Endothelial cell of umbilical vein (primary cell): ENCODE results near the gene KCTD17. TPM values are rescaled to one million over a fixed set of nuclear protein-coding genes. Genes with fewer than 3 reads are reported as not detected.
"Not testable (repeated sequence)": the region's sequence is repeated elsewhere in the genome, so short reads cannot be mapped to it uniquely, and the experiment has no call there.

Experiments
- BruUV-seq: library from RNA; stranded (reverse); fragments of 400-500 nt; replicated peaks from 2 replicates; lab custom pipeline; 2021; lab: Mats Ljungman, UMichigan
- CTCF ChIA-PET: fragments of 300-600, 350-600 bp; sonication (Branson Sonifier 250); formaldehyde crosslinking; loops from one replicate; lab custom pipeline; 2021; ENCODE audit warnings: antibody characterized with exemption, inconsistent platforms; lab: Charles Lee
- POLR2A ChIA-PET: fragments of 300-600, 350-600 bp; sonication (Branson Sonifier 250); formaldehyde crosslinking; loops from one replicate; lab custom pipeline; 2021; ENCODE audit warnings: antibody characterized with exemption, inconsistent platforms; lab: Charles Lee
- DNase-seq: peaks from one replicate; pipeline ENCODE4 v3.0.0-alpha.2; 2011; ENCODE audit warnings: low read depth, low spot score
- FAIRE-seq: peaks from 2 replicates; lab custom pipeline; 2011; peaks lifted over from hg19 to GRCh38; lab: Jason Lieb, UNC
- H2AFZ ChIP-seq: 2 replicates; pipeline ENCODE4 v1.6.0; 2012; ENCODE audit warnings: low read depth, low read length, control low read depth, inconsistent platforms
- H3K27ac ChIP-seq: 2 replicates; pipeline ENCODE4 v1.5.1; 2011; ENCODE audit warnings: low read depth, mild to moderate bottlenecking, control low read depth, low read length, moderate library complexity; ENCODE audit not compliant: insufficient read depth
- H3K27me3 ChIP-seq, 2 experiments: 2 replicates each; pipeline versions ENCODE4 v1.6.0 to v1.6.1; 2011; ENCODE audit warnings: low read length in 2 of 2, mixed read lengths in 1 of 2; ENCODE audit not compliant: control insufficient read depth in 2 of 2, insufficient read depth in 2 of 2
- H3K36me3 ChIP-seq, 2 experiments: 2 replicates in 1 of 2; 3 replicates in 1 of 2; pipeline ENCODE4 v1.5.1; 2011; ENCODE audit warnings: low read length in 2 of 2, mild to moderate bottlenecking in 1 of 2, moderate library complexity in 1 of 2; ENCODE audit not compliant: control insufficient read depth in 2 of 2, insufficient read depth in 2 of 2; ENCODE audit errors: extremely low read depth in 1 of 2
- H3K4me1 ChIP-seq: 3 replicates; pipeline ENCODE4 v1.5.1; 2011; ENCODE audit warnings: mild to moderate bottlenecking, low read length; ENCODE audit not compliant: control insufficient read depth, insufficient read depth; ENCODE audit errors: extremely low read depth
- H3K4me2 ChIP-seq: 2 replicates; pipeline ENCODE4 v1.6.1; 2011; ENCODE audit warnings: low read length, control low read depth, mixed read lengths; ENCODE audit not compliant: insufficient read depth
- H3K4me3 ChIP-seq, 3 experiments: fragments of 200-600 bp in 1 of 3; sonication (generic), shearing (Covaris generic) in 1 of 3; replicated peaks in 1 of 3; 2 replicates each; pipeline ENCODE4 v1.5.1; 2011 to 2016; ENCODE audit warnings: control low read depth in 3 of 3, low read length in 3 of 3, mild to moderate bottlenecking in 2 of 3, inconsistent platforms in 1 of 3, low read depth in 1 of 3, moderate library complexity in 1 of 3; ENCODE audit not compliant: insufficient read depth in 1 of 3
- H3K79me2 ChIP-seq: 2 replicates; pipeline ENCODE4 v1.6.0; 2012; ENCODE audit warnings: low read length, inconsistent platforms; ENCODE audit not compliant: control insufficient read depth, insufficient read depth
- H3K9ac ChIP-seq: replicated peaks from 2 replicates; pipeline ENCODE3; 2011; ENCODE audit warnings: low read length, control low read depth; ENCODE audit not compliant: insufficient read depth; ENCODE audit errors: extremely low read depth
- H3K9me1 ChIP-seq: replicated peaks from 3 replicates; pipeline ENCODE4 v1.6.0; 2011; ENCODE audit warnings: mild to moderate bottlenecking, low read length; ENCODE audit not compliant: control insufficient read depth, insufficient read depth; ENCODE audit errors: extremely low read depth
- H3K9me3 ChIP-seq: replicated peaks from 2 replicates; pipeline ENCODE4 v1.5.1; 2012; ENCODE audit warnings: low read length, inconsistent platforms; ENCODE audit not compliant: control insufficient read depth, insufficient read depth
- H4K20me1 ChIP-seq: replicated peaks from 2 replicates; pipeline ENCODE3; 2011; ENCODE audit warnings: mild to moderate bottlenecking, low read length; ENCODE audit not compliant: control insufficient read depth, insufficient read depth; ENCODE audit errors: extremely low read depth
- EZH2 ChIP-seq: IDR thresholded peaks from 2 replicates; pipeline ENCODE4 v1.6.1; 2012; ENCODE audit warnings: borderline replicate concordance, low read depth, mild to moderate bottlenecking, moderate library complexity, low read length, inconsistent platforms; ENCODE audit not compliant: severe bottlenecking
- FOS ChIP-seq: IDR thresholded peaks from 2 replicates; pipeline ENCODE4 v1.6.1; 2011; ENCODE audit warnings: mild to moderate bottlenecking, low read length, moderate library complexity, borderline replicate concordance; ENCODE audit not compliant: insufficient read depth
- GATA2 ChIP-seq: IDR thresholded peaks from 2 replicates; pipeline ENCODE4 v1.7.0; 2011; ENCODE audit warnings: low read depth, mild to moderate bottlenecking, moderate library complexity, mixed read lengths, low read length; ENCODE audit not compliant: insufficient read length, insufficient read depth
- JUN ChIP-seq: IDR thresholded peaks from 2 replicates; pipeline ENCODE4 v1.6.1; 2011; ENCODE audit warnings: borderline replicate concordance, low read depth; ENCODE audit not compliant: insufficient read length, insufficient read depth
- MYC ChIP-seq: IDR thresholded peaks from one replicate; pipeline ENCODE4 v1.6.1; 2011; ENCODE audit warnings: mild to moderate bottlenecking, low read depth, low read length
- POLR2A ChIP-seq: IDR thresholded peaks from 2 replicates; pipeline ENCODE4 v1.6.1; 2012; ENCODE audit warnings: low read depth, mild to moderate bottlenecking, control low read depth, low read length
- POLR2AphosphoS5 ChIP-seq: IDR thresholded peaks from 2 replicates; pipeline ENCODE4 v1.6.1; 2012; ENCODE audit warnings: low read depth, mild to moderate bottlenecking, control low read depth, low read length, moderate library complexity; ENCODE audit not compliant: insufficient read depth
- dilution Hi-C: fragments of 300-500 bp; cut with MboI; formaldehyde crosslinking; loops from one replicate; pipeline ENCODE4 v1.15.0; 2019; ENCODE audit warnings: low sequenced_read_pairs; ENCODE audit not compliant: extremely low pct_ligation_motif_present
- intact Hi-C: fragments of 100-400 bp; cut with micrococcal nuclease; formaldehyde crosslinking; loops from one replicate; pipeline ENCODE4 v1.10.0; 2022
- polyA plus RNA-seq, 4 experiments: library from polyadenylated mRNA; depleted of rRNA in 3 of 4; stranded (reverse) in 3 of 4; unstranded in 1 of 4; fragments of >200 nt; gene quantifications; 2 replicates each; pipeline versions ENCODE4 v1.2.1 to v1.2.3, GENCODE V29; 2011 to 2012; ENCODE audit warnings: missing spikeins in 1 of 4
- total RNA-seq: library from RNA; stranded (reverse); gene quantifications from 2 replicates; pipeline ENCODE4 v1.2.3, GENCODE V29; 2021
- TF ChIP-seq, protein P1 (sequence below): IDR thresholded peaks from 2 replicates; pipeline ENCODE4 v1.6.1; 2011; ENCODE audit not compliant: insufficient read depth, insufficient read length
- TF ChIP-seq, protein P2 (sequence below), 2 donors: IDR thresholded peaks; 1 replicate in 1 of 2; 2 replicates in 1 of 2; pipeline ENCODE4 v1.5.1; 2011; ENCODE audit warnings: low read length in 2 of 2, mild to moderate bottlenecking in 2 of 2, moderate library complexity in 2 of 2, control low read depth in 1 of 2, inconsistent platforms in 1 of 2, low read depth in 1 of 2; ENCODE audit not compliant: insufficient read depth in 1 of 2; ENCODE audit errors: extremely low read depth in 1 of 2

The KCTD17 gene
- total and polyA plus RNA-seq, 2 donors (not counting 3 experiments of a cell fraction or from before 2014, with no cell fraction given), result 59.2 to 73.0 TPM

DNA sequence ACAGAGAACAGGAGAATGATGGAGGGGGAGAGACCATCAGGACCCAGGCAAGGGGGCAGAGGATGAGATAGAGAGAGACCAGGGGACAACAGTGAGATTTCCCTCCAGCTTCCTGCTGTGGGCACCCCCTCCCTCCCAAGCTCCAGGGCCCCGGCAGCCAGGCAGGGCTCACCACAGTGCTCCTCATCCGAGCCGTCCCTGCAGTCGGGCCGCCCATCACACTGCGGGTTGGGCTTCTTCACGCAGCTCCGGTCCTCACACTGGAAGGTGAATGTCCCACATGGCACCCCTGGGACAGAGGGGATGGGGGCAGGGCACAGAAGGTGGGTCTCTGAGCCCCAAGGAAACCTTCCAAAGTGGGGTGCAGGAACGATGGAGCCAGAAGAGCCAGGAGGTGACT, 19.2 kb downstream of the KCTD17 start:
- Histone ChIP-seq H3K9me3 (no peaks in the 10 kb centered on the region), H3K36me3 (no peaks in the 10 kb centered on the region), H3K9ac (no peak overlapping the region), H3K27ac (no peak overlapping the region), H3K4me3 (no peak overlapping the region), H3K9me1 (no peaks in the 10 kb centered on the region), H3K79me2 (no peaks in the 10 kb centered on the region), H2AFZ (no peak overlapping the region), H3K27me3 (peaks cover 14 to 15% of the 10 kb centered on the region in 2 experiments), H3K4me2 (no peak overlapping the region), H3K4me1 (no peaks in the 10 kb centered on the region), H4K20me1 (no peaks in the 10 kb centered on the region)
- dilution Hi-C loops (no loop called here), intact Hi-C loops (no loop called here)
- TF ChIP-seq, protein P1, sequence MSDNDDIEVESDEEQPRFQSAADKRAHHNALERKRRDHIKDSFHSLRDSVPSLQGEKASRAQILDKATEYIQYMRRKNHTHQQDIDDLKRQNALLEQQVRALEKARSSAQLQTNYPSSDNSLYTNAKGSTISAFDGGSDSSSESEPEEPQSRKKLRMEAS, result no peak
- TF ChIP-seq, protein P2, sequence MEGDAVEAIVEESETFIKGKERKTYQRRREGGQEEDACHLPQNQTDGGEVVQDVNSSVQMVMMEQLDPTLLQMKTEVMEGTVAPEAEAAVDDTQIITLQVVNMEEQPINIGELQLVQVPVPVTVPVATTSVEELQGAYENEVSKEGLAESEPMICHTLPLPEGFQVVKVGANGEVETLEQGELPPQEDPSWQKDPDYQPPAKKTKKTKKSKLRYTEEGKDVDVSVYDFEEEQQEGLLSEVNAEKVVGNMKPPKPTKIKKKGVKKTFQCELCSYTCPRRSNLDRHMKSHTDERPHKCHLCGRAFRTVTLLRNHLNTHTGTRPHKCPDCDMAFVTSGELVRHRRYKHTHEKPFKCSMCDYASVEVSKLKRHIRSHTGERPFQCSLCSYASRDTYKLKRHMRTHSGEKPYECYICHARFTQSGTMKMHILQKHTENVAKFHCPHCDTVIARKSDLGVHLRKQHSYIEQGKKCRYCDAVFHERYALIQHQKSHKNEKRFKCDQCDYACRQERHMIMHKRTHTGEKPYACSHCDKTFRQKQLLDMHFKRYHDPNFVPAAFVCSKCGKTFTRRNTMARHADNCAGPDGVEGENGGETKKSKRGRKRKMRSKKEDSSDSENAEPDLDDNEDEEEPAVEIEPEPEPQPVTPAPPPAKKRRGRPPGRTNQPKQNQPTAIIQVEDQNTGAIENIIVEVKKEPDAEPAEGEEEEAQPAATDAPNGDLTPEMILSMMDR (IDR thresholded peaks at IDR 0.05; ENCODE audit: extremely low read depth in 1 of 2, insufficient read depth in 1 of 2, low read depth in 1 of 2, low read length in 2 of 2), result no peak
- TF ChIP-seq MYC (no peak), EZH2 (no peak), JUN (no peak), POLR2AphosphoS5 (no peak), GATA2 (no peak), FOS (no peak), POLR2A (no peak)
- DNase-seq (no peak), FAIRE-seq (no peak)
- BruUV-seq, result no TSS peak
- ChIA-PET POLR2A (no interaction called here), CTCF (interaction anchor here (1.4 kb wide), 1 partner anchor 19 kb away, joined by 3 read pairs; no protein-coding TSS in a partner anchor)

DNA sequence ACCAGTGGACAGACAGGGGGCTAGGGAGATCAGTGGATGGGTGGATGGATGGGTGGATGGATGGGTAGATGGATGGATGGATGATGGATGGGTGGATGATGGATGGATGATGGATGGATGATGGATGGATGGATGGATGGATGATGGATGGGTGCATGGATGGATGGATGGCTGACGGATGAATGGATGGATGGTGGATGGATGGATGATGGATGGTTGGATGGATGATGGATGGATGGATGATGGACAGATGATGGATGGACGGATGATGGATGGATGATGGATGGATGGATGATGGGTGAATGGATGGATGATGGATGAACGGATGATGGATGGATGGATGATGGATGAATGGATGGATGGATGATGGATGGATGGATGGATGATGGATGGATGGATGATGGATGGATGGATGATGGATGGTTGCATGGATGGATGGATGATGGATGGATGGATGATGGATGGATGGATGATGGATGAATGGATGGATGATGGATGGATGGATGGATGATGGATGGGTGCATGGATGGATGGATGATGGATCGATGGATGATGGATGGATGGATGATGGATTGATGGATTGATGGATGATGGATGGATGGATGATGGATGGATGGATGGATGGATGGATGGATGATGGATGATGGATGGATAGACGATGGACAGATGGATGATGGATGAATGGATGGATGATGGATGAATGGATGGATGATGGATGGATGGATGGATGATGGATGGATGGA, 20.5 kb downstream of the KCTD17 start:
- DNase-seq, H4K20me1 ChIP-seq, H3K4me1 ChIP-seq, H3K36me3 ChIP-seq, POLR2A ChIA-PET, H3K27ac ChIP-seq, CTCF ChIA-PET, H2AFZ ChIP-seq, H3K4me2 ChIP-seq, H3K9ac ChIP-seq, H3K79me2 ChIP-seq, dilution Hi-C loops, H3K4me3 ChIP-seq, FAIRE-seq, intact Hi-C loops, BruUV-seq, H3K9me3 ChIP-seq, H3K9me1 ChIP-seq: not testable (repeated sequence)
- peaks cover 15 to 17% of the 10 kb centered on the region in 2 experiments for H3K27me3 ChIP-seq
